ENCODE data around the gene RUSC2.

RUSC2 gene

GRCh38 chr9:35488021-35488420, 1.9 kb upstream of the RUSC2 start:
- no peak overlapping the region for H3K9ac ChIP-seq (ENCODE audit: low read depth, low read length, poor library complexity)
- no peaks in the 10 kb centered on the region for H3K9me3 ChIP-seq (replicated peaks in 1 of 2; ENCODE audit: control insufficient read depth in 2 of 2, insufficient read depth in 1 of 2, low read depth in 1 of 2, low read length in 2 of 2)
- H3K23ac ChIP-seq (ENCODE audit: low read depth, low read length, poor library complexity), result no peak overlapping the region
- H3K27ac ChIP-seq (replicated peaks; ENCODE audit: low read length), result no peak overlapping the region
- peaks cover 8 to 10% of the 10 kb centered on the region in 2 donors for H3K4me1 ChIP-seq (ENCODE audit: control insufficient read depth in 2 of 2, insufficient read depth in 1 of 2, low read depth in 1 of 2, low read length in 2 of 2)
- no peak overlapping the region for H4K8ac ChIP-seq (ENCODE audit: low read depth, low read length)
- no peak overlapping the region for H3K18ac ChIP-seq (ENCODE audit: low read length)
- H3K4ac ChIP-seq (ENCODE audit: low read length), result no peak overlapping the region
- no peak overlapping the region for H2BK120ac ChIP-seq (ENCODE audit: low read depth, low read length)
- no peak overlapping the region for H3K4me2 ChIP-seq (ENCODE audit: insufficient read depth, low read length, poor library complexity, severe bottlenecking)
- no peak overlapping the region for H2BK12ac ChIP-seq (ENCODE audit: low read length)
- H3K36me3 ChIP-seq (replicated peaks in 1 of 2; ENCODE audit: control insufficient read depth in 2 of 2, insufficient read depth in 2 of 2, low read length in 2 of 2), result no peaks in the 10 kb centered on the region
- no peak overlapping the region for H2BK5ac ChIP-seq (ENCODE audit: low read length)
- no peak overlapping the region for H4K91ac ChIP-seq (ENCODE audit: low read depth, low read length, poor library complexity)
- H3K4me3 ChIP-seq (ENCODE audit: low read length in 2 of 2), result no peak overlapping the region
- no CpG with 5 or more reads among the region's 10 CpGs for WGBS, 2 donors (ENCODE audit: extremely low coverage in 2 of 2, insufficient read length in 2 of 2, insufficient replicate concordance in 1 of 2)
- H2AK5ac ChIP-seq (ENCODE audit: low read depth, low read length), result no peak overlapping the region
- DNase-seq (ENCODE audit: low spot score), result no peak
- no peak overlapping the region for H2BK15ac ChIP-seq (ENCODE audit: low read length)
- no peaks in the 10 kb centered on the region for H3K27me3 ChIP-seq (ENCODE audit: control insufficient read depth in 3 of 3, insufficient read depth in 3 of 3, low read depth in 1 of 3, low read length in 3 of 3)
- no peak overlapping the region for H2AFZ ChIP-seq (ENCODE audit: low read length)
- no peak overlapping the region for H3K14ac ChIP-seq (ENCODE audit: low read length)
- H3K79me1 ChIP-seq (ENCODE audit: low read depth, low read length), result no peaks in the 10 kb centered on the region

DNA sequence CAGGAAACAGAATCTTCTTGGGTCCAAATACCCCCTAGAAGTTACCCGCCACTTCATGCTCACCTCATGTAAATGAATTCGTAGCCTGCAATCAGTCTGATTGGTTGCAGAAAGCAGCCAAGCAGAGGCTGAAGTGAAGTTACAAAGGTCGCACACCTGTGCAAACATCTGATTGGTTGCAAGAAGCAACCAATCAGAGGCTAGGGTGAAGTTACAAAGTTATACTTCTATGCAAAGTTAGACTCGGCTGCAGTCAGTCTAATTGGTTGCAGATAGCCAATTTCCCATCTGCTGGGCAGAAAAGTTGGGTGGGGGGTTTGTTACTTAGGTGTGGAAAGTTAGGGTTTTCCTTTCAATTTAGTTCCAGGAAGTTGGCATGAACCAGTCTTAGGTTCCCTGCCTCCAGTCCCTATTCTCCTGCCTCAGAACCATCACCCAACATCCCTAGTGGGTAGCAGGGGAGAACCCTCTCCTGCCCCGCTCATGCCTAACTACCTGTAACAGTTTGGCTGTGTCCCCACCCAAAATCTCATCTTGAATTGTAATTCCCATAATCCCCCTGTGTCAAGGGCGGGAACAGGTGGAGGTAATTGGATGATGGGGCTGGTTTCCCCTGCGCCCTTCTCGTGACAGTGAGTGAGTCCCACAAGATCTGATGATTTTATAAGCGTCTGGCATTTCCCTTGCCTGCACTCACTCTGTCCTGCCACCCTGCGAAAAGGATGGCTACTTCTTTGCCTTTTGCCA, 1.2 kb upstream of the RUSC2 start:
- Histone ChIP-seq H3K4me3 (ENCODE audit: low read length in 2 of 2) (peak overlapping the region; percentile 54 to 83), H2AK5ac (ENCODE audit: low read depth, low read length) (no peak overlapping the region), H3K4me1 (ENCODE audit: control insufficient read depth in 2 of 2, insufficient read depth in 1 of 2, low read depth in 1 of 2, low read length in 2 of 2) (peaks cover 8 to 10% of the 10 kb centered on the region in 2 donors), H3K79me1 (ENCODE audit: low read depth, low read length) (no peaks in the 10 kb centered on the region), H3K4me2 (ENCODE audit: insufficient read depth, low read length, poor library complexity, severe bottlenecking) (peak overlapping the region; percentile 91), H2BK15ac (ENCODE audit: low read length) (no peak overlapping the region), H4K91ac (ENCODE audit: low read depth, low read length, poor library complexity) (no peak overlapping the region), H3K36me3 (replicated peaks in 1 of 2; ENCODE audit: control insufficient read depth in 2 of 2, insufficient read depth in 2 of 2, low read length in 2 of 2) (no peaks in the 10 kb centered on the region), H3K27me3 (ENCODE audit: control insufficient read depth in 3 of 3, insufficient read depth in 3 of 3, low read depth in 1 of 3, low read length in 3 of 3) (no peaks in the 10 kb centered on the region), H3K18ac (ENCODE audit: low read length) (no peak overlapping the region), H3K27ac (replicated peaks; ENCODE audit: low read length) (no peak overlapping the region), H3K9me3 (replicated peaks in 1 of 2; ENCODE audit: control insufficient read depth in 2 of 2, insufficient read depth in 1 of 2, low read depth in 1 of 2, low read length in 2 of 2) (no peaks in the 10 kb centered on the region), H2BK12ac (ENCODE audit: low read length) (no peak overlapping the region), H2BK120ac (ENCODE audit: low read depth, low read length) (no peak overlapping the region), H3K23ac (ENCODE audit: low read depth, low read length, poor library complexity) (no peak overlapping the region), H2BK5ac (ENCODE audit: low read length) (no peak overlapping the region), H3K4ac (ENCODE audit: low read length) (no peak overlapping the region), H2AFZ (ENCODE audit: low read length) (peak overlapping the region; percentile 95), H3K9ac (ENCODE audit: low read depth, low read length, poor library complexity) (peak overlapping the region; percentile 78), H3K14ac (ENCODE audit: low read length) (no peak overlapping the region), H4K8ac (ENCODE audit: low read depth, low read length) (no peak overlapping the region)
- WGBS, 2 donors (ENCODE audit: extremely low coverage in 2 of 2, insufficient read length in 2 of 2, insufficient replicate concordance in 1 of 2), result no CpG with 5 or more reads among the region's 10 CpGs
- DNase-seq (ENCODE audit: low spot score), result no peak

- peak overlapping the region; percentile 69 for H2BK12ac ChIP-seq (ENCODE audit: low read length)
- no CpG with 5 or more reads among the region's 44 CpGs for WGBS, 2 donors (ENCODE audit: extremely low coverage in 2 of 2, insufficient read length in 2 of 2, insufficient replicate concordance in 1 of 2)
- peak overlapping the region; percentile 98 for H3K18ac ChIP-seq (ENCODE audit: low read length)
- H2AFZ ChIP-seq (ENCODE audit: low read length), result peak overlapping the region; percentile 95
- H2AK5ac ChIP-seq (ENCODE audit: low read depth, low read length), result peak overlapping the region; percentile 80
- H2BK120ac ChIP-seq (ENCODE audit: low read depth, low read length), result peak overlapping the region; percentile 35
- H3K27me3 ChIP-seq (ENCODE audit: control insufficient read depth in 3 of 3, insufficient read depth in 3 of 3, low read depth in 1 of 3, low read length in 3 of 3), result no peaks in the 10 kb centered on the region
- no peak for DNase-seq (ENCODE audit: low spot score)
- no peaks in the 10 kb centered on the region for H3K36me3 ChIP-seq (replicated peaks in 1 of 2; ENCODE audit: control insufficient read depth in 2 of 2, insufficient read depth in 2 of 2, low read length in 2 of 2)
- peak overlapping the region; percentile 95 for H3K9ac ChIP-seq (ENCODE audit: low read depth, low read length, poor library complexity)
- peak overlapping the region; percentile 91 for H3K4me2 ChIP-seq (ENCODE audit: insufficient read depth, low read length, poor library complexity, severe bottlenecking)
- peak overlapping the region; percentile 70 for H4K8ac ChIP-seq (ENCODE audit: low read depth, low read length)
- H3K4ac ChIP-seq (ENCODE audit: low read length), result peak overlapping the region; percentile 85
- no peak overlapping the region for H4K91ac ChIP-seq (ENCODE audit: low read depth, low read length, poor library complexity)
- no peak overlapping the region for H3K14ac ChIP-seq (ENCODE audit: low read length)
- peak overlapping the region; percentile 65 for H2BK15ac ChIP-seq (ENCODE audit: low read length)
- H3K23ac ChIP-seq (ENCODE audit: low read depth, low read length, poor library complexity), result peak overlapping the region; percentile 37
- no peaks in the 10 kb centered on the region for H3K79me1 ChIP-seq (ENCODE audit: low read depth, low read length)
- H2BK5ac ChIP-seq (ENCODE audit: low read length), result peak overlapping the region; percentile 78
- peaks cover 0 to 3% of the 10 kb centered on the region in 2 donors for H3K9me3 ChIP-seq (replicated peaks in 1 of 2; ENCODE audit: control insufficient read depth in 2 of 2, insufficient read depth in 1 of 2, low read depth in 1 of 2, low read length in 2 of 2)
- H3K27ac ChIP-seq (replicated peaks; ENCODE audit: low read length), result no peak overlapping the region
- H3K4me1 ChIP-seq (ENCODE audit: control insufficient read depth in 2 of 2, insufficient read depth in 1 of 2, low read depth in 1 of 2, low read length in 2 of 2), result peaks cover 8 to 10% of the 10 kb centered on the region in 2 donors
- peak overlapping the region; percentile 54 to 83 for H3K4me3 ChIP-seq (ENCODE audit: low read length in 2 of 2)
Observed at GRCh38 chr9:35490155-35490909, 421 bp downstream of the RUSC2 start.

- Histone ChIP-seq H2BK5ac (ENCODE audit: low read length) (no peak overlapping the region), H2BK15ac (ENCODE audit: low read length) (no peak overlapping the region), H4K91ac (ENCODE audit: low read depth, low read length, poor library complexity) (no peak overlapping the region), H2AK5ac (ENCODE audit: low read depth, low read length) (no peak overlapping the region), H2AFZ (ENCODE audit: low read length) (peak overlapping the region; percentile 95), H3K18ac (ENCODE audit: low read length) (peak overlapping the region; percentile 98), H4K8ac (ENCODE audit: low read depth, low read length) (no peak overlapping the region), H2BK120ac (ENCODE audit: low read depth, low read length) (peak overlapping the region; percentile 35), H3K4me3 (ENCODE audit: low read length in 2 of 2) (peak overlapping the region; percentile 54 to 83), H3K9me3 (replicated peaks in 1 of 2; ENCODE audit: control insufficient read depth in 2 of 2, insufficient read depth in 1 of 2, low read depth in 1 of 2, low read length in 2 of 2) (peaks cover 0 to 3% of the 10 kb centered on the region in 2 donors), H3K4me2 (ENCODE audit: insufficient read depth, low read length, poor library complexity, severe bottlenecking) (peak overlapping the region; percentile 91), H3K27me3 (ENCODE audit: control insufficient read depth in 3 of 3, insufficient read depth in 3 of 3, low read depth in 1 of 3, low read length in 3 of 3) (no peaks in the 10 kb centered on the region), H3K23ac (ENCODE audit: low read depth, low read length, poor library complexity) (no peak overlapping the region), H3K14ac (ENCODE audit: low read length) (no peak overlapping the region), H3K4me1 (ENCODE audit: control insufficient read depth in 2 of 2, insufficient read depth in 1 of 2, low read depth in 1 of 2, low read length in 2 of 2) (peaks cover 8 to 10% of the 10 kb centered on the region in 2 donors), H3K27ac (replicated peaks; ENCODE audit: low read length) (no peak overlapping the region), H3K4ac (ENCODE audit: low read length) (no peak overlapping the region), H3K36me3 (replicated peaks in 1 of 2; ENCODE audit: control insufficient read depth in 2 of 2, insufficient read depth in 2 of 2, low read length in 2 of 2) (no peaks in the 10 kb centered on the region), H3K9ac (ENCODE audit: low read depth, low read length, poor library complexity) (peak overlapping the region; percentile 56), H2BK12ac (ENCODE audit: low read length) (no peak overlapping the region), H3K79me1 (ENCODE audit: low read depth, low read length) (no peaks in the 10 kb centered on the region)
- no peak for DNase-seq (ENCODE audit: low spot score)
- no CpG with 5 or more reads among the region's 12 CpGs for WGBS, 2 donors (ENCODE audit: extremely low coverage in 2 of 2, insufficient read length in 2 of 2, insufficient replicate concordance in 1 of 2)
Observed at GRCh38 chr9:35490910-35491465, 1.1 kb downstream of the RUSC2 start.

All from neuronal stem cell (in vitro differentiated cells).